GM18498 (cell line): ENCODE results near the gene XAF1.
"Not testable (repeated sequence)": the region's sequence is repeated elsewhere in the genome, so short reads cannot be mapped to it uniquely, and the experiment has no call there.

Experiments
- ATAC-seq: cut with Tn5 transposase; IDR thresholded peaks from one replicate; pipeline ENCODE4 v1.9.1; 2021; ENCODE audit warnings: mild to moderate bottlenecking, moderate library complexity; ENCODE audit not compliant: unreplicated experiment

The XAF1 gene, protein sequence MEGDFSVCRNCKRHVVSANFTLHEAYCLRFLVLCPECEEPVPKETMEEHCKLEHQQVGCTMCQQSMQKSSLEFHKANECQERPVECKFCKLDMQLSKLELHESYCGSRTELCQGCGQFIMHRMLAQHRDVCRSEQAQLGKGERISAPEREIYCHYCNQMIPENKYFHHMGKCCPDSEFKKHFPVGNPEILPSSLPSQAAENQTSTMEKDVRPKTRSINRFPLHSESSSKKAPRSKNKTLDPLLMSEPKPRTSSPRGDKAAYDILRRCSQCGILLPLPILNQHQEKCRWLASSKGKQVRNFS

DNA sequence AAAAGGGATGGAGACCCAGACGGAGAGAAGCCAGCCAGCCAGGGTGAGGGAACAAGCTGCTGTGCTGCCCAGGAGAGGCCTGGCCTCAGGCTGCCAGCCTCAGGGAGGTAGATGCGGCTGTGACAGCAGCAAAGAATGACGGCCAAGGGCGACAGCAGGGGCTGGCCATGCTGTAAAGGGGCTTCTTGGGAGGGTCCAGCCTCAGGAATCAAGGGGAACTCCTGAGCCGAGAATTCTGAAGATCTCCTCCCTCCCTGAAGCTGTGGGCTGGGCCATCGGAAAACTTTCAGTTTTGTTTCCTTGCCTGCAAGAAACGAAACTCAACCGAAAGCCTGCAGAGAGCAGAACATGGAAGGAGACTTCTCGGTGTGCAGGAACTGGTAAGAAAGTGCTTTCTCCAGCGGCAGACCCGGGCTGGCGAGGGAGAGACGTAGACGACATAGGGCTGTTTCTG, at the start of gene XAF1:
Gene XAF1 (plus strand): TSS at position 316 of the 454 bp plus-strand sequence. CDS start 33 bp downstream, at position 349.
- peak; percentile 51 for ATAC-seq

DNA sequence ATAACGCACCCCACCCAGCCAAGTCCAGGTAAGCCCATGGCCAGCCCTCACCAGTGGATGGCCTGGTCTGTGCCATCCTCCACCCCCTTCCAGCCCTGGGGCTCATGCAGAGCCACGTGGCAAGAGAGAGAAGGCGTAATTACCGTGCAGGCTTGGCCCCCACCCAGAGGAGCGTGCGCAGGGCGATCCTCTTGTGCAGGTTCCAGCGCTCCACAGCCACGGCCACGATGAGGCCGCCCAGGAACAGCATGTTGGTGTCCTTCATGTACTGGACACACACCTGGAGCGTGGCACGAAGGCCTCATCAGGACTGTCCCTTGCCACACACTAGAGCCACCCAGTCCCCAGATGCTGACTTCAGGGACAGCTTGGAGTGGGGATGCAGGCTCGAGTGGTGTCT, 49.3 kb upstream of the XAF1 start:
- no peak for ATAC-seq

DNA sequence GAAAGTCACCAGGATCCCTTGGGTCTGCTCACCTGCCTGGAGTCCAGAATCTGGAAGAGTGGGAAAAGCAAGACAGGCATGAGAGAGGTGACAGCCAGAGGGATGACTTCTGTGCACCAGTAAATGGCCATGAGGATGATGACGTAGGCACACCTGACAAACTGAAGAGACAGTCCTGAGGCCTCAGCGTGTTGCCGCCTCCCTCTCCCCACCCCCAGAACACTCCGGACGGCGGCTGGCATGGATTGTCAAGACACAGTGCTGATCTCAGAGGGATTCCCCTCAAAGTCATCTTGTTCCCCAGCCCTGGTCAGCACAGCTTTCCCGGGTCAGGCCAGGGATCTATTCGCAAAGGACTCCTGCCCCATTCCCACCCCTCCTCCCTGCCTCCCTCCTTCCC, 48.9 kb upstream of the XAF1 start:
- ATAC-seq = no peak

DNA sequence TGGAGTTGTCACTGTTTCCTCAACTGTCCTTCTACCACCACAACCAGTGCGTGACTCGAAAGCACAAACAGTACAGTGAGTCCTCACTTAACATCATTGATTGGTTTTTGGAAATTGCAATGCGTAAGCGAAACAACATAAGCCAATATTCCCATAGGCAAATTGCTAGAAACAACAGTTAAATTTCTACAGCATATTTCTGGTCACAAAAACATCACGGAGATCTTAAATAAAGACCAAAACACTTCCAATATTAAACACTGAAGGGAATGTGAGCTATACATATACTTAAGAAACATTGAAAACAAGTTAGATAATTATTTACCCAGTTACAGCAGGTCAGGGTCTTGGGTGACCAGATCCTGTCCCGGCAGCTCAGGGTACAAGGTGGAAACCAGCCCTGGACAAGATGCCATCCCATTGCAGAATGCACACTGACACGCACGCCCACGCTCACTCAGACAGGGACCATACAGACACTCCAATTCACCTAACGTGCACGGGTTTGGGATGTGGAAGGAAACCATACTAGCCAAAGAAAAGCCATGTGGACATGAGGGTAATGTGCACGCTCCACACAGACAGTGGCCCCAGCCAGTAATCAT, 47.4 kb upstream of the XAF1 start:
- no peak for ATAC-seq

DNA sequence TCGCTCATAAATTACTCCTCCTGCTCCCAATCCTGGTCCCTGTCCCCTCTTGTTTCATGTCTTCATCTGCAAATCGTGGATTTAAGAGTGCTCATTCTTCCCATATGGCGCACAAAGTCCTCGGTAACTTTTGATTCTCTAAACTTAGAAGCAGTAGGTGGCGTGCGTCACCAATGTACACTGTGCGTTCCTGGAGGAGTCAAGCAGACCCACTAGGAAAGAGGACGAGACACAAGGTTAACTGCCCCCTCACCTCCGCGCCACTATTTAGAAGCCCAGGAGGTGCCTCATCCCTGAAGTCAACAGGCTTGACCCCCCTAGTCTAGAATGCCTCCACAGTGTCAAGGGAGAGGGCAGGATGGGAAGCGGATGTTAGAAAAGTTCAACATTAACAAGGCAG, 45.5 kb upstream of the XAF1 start:
- ATAC-seq = no peak

DNA sequence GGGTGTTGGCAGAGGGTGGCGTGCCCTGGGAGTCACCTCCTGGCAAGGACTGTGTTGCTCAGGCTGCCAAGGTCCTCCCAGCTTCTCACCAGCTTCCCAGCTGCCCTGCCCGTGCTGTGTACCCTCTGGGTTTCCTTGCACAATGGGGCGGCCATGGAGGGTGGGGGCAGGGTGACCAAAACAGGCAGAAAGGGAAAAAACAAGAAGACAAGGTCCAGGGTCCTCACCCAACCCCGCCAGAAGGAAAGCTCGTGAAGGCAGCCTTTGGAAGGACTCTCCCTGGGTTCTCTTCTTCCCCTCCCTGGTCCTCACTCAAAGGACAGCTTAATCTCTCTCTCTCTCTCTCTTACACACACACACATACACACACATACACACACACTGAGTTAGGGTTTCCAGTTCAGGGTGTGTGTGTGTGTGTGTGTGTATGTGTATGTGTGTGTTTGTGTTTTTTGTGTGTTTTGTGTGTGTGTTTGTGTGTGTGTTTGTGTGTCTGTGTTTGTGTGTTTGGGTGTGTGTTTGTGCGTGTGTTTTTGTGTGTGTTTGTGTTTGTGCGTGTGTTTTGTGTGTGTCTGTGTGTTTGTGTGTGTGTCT, 44.7 kb upstream of the XAF1 start:
- no peak for ATAC-seq

DNA sequence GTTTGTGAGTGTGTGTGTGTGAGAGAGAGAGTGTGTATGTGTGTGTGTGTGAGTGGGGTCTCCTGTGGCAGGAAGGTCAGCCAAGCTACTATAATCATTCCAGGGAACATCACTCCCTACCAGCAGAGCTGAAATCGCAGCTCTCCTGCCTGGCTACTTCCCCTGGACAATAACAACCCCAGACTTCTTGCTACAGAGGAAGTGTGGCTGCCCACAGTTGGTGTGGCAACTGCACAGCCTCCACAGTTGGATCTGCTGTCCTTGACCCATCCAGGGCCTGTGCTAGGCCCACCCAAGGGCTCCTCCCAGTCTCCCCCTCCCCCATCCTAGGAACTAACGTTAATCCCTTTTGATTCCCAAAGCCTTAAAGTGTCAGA, 44.2 kb upstream of the XAF1 start:
- ATAC-seq = no peak

DNA sequence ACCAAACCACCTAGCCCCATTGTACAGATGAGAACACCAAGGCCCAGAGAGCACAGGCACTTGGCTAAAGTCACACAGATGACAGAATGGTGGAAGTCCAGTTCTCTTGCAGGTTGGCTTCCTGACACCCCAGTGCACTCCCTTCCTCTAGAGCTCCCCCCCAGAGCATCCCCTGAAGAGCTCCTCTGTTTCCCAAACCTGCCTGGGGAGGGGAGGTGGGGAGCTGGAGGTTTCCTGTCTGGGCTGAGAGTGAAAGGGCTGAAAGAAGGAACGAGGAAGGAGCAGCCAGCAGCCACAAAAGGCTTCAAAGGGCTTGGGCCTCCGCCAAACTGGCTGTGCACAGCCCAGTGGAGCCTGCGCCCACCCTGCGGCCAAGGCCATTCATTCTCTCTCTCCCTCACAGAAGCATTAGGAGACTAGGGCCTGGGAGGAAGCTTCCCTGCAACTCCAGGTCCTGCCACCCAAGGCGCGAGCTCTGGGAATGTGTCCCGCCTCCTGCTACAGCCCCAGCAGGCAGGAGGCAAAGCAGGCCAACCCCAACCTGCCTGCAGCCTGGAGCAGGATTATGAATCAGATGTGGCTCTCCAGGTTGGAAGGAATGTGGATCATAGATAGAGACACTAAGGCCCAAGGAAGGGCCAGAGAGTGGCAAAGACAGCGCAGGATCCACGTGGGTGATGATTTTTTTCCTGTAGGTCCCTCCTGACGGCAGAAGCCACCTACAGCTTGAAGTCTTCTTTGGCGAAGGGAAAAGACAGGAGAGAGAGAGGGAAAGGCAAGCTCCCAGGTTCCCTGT, 43.6 kb upstream of the XAF1 start:
- ATAC-seq = no peak

DNA sequence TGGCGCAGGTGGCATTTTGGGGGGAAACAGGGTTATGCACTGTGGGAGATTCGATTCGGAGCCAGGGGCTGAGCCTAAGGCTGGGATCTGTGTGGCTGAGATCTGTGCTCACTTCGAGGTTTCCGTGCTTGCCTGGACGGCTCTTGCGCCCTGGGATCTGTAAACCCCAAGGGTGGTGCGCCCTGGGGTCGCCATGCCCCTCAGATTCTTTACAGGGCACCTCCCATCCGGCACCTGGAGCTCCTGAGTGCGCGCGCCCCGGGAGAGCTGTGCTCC, 43.1 kb upstream of the XAF1 start:
- ATAC-seq = no peak

DNA sequence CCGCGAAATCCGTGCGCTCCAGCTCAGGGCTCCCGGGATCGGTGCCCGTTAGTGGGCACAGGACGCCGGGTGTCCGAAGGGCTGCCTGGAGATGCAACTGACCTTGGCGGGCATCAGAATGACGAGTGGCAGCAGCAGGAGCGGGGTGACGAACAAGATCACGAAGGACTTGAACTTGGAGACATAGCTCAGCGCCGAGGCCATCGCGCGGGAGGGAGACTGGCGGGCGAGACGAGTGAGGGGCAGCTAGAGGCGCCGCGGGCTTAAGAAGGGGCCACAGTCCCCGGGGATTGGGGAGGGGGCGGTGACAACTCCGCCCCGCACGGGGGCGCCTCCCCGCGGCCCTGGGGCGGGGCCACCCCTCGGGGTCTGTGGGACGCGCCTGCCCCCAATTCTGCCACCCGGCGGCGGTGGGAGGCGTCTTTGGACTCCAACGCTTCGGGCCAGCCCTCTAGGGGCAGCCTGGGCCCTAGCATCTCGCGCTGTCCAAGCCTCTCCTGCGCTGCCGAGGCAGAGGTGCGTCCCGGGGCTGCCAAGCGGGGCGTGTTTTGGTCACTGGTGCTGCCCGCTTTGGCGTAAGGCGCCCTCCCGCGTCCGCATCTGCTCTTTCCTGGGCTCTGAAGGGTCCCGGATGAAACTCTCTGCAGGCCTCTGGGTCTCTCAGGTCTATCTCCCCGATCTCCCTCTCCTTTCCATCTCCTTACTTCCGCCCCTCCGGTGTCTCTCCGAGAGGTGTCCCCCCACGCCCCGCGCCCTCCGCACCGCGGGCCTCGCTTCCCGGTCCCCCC, 42.5 kb upstream of the XAF1 start, which contains the start of gene SLC13A5:
Gene SLC13A5 (minus strand): TSS at position 240 of the 788 bp plus-strand sequence. CDS start 36 bp downstream, at position 204.
- ATAC-seq = no peak

DNA sequence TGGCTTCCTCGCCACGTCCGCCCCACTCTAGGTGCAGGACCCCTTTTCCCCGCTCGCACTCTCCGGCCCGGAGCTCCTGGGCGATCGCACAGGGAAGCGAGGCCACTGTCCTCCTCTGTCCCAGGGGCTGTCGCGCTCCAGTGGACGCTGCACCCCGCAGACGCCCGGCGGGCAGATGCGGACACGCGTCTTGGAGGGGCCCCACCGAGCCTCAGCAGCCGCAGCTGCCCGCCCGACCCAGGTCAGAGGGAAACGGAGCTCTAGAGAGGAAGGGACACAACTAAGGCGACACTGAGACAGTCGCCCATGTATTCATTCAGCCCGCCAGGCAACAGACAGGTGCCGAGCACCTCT, 42.0 kb upstream of the XAF1 start:
- ATAC-seq = no peak

DNA sequence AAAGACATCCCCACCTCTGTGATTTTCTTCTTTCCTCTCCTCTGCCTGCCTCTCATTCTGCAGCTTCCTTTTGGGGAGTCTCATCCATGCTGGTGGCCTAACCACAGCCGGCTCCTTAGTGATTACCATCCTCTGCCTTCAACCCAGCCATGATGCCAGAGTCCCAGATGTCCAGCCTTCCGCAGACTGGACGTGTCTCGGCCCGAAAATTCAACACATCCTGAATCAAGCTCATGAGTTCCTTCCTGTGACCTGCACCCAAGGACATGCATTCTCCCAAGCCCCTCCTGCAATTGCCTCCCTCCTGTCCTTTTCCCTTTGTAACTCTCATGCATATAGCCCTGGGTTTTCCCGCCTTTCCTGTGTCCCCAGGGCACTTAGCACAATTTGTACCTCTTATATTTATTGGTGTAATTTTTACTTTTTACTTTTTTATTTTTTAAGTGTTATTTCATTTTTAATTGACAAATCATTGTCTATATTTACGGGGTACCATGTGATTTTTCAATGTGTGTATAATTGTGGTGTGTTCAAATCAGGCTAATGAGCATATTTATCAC, 41.5 kb upstream of the XAF1 start:
- ATAC-seq = no peak

DNA sequence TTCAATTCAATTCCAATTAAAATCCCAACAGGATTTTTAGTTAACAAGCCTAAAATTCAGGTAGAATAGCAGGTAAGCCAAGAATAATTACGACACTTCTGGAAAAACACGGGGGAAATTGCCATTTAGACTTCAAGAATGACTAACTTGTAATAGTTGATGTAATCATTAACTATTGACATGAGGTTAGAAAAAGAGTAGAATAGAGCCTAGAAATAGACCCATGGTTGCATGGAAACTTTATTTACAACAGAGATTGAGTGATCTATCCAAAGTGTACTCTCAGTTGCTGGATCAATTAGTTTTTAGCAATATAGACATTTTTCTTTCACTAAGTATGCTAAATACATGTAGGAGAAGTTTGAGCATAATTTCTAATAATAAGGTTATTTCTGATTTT, 39.1 kb upstream of the XAF1 start:
- ATAC-seq = no peak

DNA sequence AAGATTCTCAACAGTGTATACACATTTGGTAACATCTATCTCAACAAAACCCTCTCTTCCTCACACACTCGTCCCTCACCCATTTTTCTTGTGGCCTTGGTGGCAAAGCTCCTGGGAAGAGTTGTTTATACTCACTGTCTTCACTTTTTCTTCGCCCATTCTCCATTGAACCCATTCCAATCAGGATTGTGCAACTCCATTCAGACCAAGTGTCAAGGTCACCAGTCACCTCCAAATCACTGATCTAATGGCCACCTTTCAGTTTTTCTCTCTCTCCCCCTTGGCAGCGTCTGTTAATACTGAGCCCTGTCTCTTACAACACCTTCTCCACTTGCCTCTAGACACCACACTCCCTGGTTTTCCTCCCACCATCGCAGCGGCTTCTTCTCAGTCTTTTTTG, 34.1 kb upstream of the XAF1 start:
- no peak for ATAC-seq

DNA sequence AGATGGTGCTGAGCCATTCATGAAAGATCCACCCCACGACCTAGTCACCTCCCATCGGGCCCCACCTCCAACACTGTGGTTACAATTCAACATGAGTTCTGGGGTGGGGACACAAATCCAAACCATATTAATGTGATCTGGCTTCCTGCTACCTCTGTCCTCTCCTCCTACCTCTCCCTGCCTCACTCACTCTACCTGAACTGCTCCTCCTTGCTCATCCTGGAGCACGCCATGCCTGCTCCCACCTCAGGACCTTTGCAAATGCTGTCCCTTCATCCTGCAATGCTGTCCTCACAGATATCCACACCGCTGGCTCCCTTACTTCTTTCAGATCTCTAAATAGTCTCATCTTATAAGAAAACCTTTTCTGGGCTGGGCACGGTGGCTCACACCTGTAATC, 31.8 kb upstream of the XAF1 start:
- ATAC-seq = no peak

DNA sequence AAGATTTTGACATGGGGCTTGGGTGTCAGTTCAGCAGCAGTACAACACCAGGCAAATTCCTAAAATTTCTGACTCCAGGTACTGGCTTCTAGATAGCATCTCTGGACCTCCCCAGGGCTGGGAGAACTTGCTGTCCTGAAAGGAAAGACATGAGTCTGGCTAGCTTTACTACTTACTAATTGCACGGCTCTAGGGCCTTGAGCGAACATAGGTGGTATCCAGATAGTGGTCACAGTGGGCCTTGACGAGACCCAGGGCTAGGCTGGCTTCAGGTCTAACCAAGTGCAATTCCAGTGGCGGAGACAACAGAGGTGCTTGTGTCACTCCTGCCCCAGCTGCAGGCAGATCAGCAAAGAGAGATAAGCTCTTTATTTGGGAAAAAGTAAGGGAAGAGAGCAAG, 26.3 kb upstream of the XAF1 start:
- no peak for ATAC-seq

DNA sequence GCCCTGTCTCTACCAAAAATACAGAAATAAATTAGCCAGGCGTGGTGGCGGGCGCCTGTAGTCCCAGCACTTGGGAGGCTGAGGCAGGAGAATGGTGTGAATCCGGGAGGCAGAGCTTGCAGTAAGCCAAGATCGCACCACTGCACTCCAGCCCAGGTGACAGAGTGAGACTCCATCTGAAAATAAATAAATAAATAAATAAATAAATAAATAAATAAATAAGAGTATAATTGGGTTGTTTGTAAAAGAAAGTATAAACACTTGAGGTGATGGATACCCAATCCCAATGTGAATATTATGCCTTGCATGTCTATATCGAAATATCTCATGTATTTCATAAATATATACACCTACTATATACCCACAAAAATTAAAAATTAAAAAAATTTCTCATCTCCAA, 9.2 kb upstream of the XAF1 start:
- ATAC-seq = not testable (repeated sequence)

DNA sequence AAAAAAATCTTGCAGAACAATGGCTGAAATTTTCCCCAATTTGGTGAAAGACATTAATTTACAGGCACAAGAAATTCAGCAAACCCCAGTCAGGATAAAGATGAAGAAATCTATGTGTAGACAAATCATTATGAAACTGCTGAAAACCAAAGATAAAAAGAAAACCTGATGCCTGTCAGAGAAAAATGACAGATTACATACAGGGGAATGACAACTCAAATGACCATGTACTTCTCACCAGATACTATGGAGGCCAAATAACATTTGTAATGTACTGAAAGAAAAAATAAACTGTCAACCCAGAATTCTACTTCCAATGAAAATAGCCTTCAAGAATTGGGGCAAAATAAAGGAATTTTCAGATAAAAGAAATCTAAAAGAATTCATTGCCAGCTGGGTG, 7.2 kb upstream of the XAF1 start:
- no peak for ATAC-seq

DNA sequence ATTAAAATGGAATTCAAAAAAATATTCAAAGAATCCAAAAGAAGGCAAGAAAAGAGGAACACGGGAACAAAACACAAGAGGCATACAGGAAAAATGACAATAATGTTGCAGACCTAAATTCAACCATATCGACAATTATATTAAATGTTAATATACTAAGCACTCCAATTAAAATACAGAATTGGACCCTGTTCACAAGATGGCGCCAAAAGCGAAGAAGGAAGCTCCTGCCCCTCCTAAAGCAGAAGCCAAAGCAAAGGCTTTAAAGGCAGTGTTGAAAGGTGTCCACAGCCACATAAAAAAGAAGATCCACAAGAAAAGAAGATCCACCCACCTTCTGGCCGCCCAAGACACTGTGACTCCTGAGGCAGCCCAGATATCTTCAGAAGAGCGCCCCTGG, 6.3 kb upstream of the XAF1 start:
- no peak for ATAC-seq

DNA sequence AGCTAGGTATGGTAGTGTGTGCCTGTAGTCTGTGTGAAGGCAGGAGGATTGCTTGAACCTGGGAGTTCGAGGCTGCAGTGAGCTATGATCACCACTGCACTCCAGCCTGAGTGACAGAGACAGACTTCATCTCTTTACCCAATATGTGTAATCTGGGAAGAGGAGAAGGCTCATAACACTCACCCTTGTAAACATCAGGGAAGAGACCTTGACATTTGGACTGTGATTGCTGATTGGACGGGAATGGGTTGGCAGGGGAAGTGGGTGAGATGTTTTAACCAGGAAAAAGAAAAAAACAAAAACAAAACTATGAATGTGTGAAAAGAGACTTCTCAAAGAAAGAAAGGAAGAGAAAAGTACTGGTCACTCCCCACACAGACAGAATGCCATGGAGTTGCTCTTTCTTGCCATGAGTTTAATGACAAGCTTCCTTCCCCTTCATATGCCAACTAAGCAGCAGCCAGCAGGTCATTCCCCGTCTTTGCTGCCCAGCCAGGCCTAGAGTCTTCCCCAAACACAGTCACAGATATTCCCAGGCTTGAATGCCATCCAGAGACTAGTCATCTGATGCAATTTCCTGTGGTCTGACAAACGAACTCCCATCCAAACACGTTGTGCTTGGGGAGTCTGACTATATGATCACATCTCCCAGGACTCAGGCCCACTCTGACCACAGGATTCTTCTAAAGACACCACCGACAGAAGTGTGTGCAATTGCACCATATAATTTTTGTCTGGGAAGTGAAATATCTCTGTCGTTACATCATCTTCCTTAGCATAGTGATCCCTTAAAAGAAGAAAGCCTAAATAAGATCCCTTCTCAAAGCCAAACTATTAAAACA, 3.6 kb upstream of the XAF1 start:
- ATAC-seq = no peak
